WTC11 (cell line): ENCODE data around the gene PGBD5. TPM values are rescaled to one million over a fixed set of nuclear protein-coding genes. Genes with fewer than 3 reads are reported as not detected.

Experiments used
- ATAC-seq: fragments of 200-7000 bp; cut with Tn5 transposase; 2 replicates; pipeline ENCODE4 v1.10.0; 2021; ENCODE audit warnings: mild to moderate bottlenecking, moderate library complexity
- CTCF ChIA-PET: fragments of 300-600 bp; sonication (Branson Sonifier 250); formaldehyde crosslinking; loops from one replicate; lab custom pipeline; 2021; ENCODE audit warnings: antibody characterized with exemption; lab: Charles Lee
- POLR2A ChIA-PET: fragments of 350-600 bp; sonication (Branson Sonifier 250); formaldehyde crosslinking; loops from one replicate; lab custom pipeline; 2021; ENCODE audit warnings: antibody characterized with exemption; lab: Charles Lee
- DNase-seq: peaks from one replicate; pipeline ENCODE4 v3.0.0; 2021; ENCODE audit warnings: low spot score
- H3K27ac Mint-ChIP-seq: 2 replicates; pipeline ENCODE4 v1.8.0; 2021; ENCODE audit warnings: mixed read lengths
- H3K27me3 Mint-ChIP-seq: 2 replicates; pipeline ENCODE4 v1.8.0; 2021; ENCODE audit warnings: low read depth, mild to moderate bottlenecking, moderate library complexity, mixed read lengths
- H3K36me3 Mint-ChIP-seq: 2 replicates; pipeline ENCODE4 v1.8.0; 2021; ENCODE audit warnings: mixed read lengths
- H3K4me1 Mint-ChIP-seq: 2 replicates; pipeline ENCODE4 v1.8.0; 2022; ENCODE audit warnings: mixed read lengths
- H3K4me3 Mint-ChIP-seq: 2 replicates; pipeline ENCODE4 v1.8.0; 2021; ENCODE audit warnings: mild to moderate bottlenecking, moderate library complexity, mixed read lengths
- H3K9me3 Mint-ChIP-seq: 2 replicates; pipeline ENCODE4 v1.8.0; 2021; ENCODE audit warnings: mixed read lengths
- CREM ChIP-seq: sonication (generic); formaldehyde crosslinking; IDR thresholded peaks from 2 replicates; pipeline ENCODE4 v1.8.1; 2022; ENCODE audit warnings: mild to moderate bottlenecking, missing genetic modification reagents, moderate library complexity
- EMX1 ChIP-seq: fragments of 250-450 bp; sonication (Bioruptor Pico); IDR thresholded peaks from 2 replicates; pipeline ENCODE4 v1.8.0; 2021; ENCODE audit warnings: mild to moderate bottlenecking
- PRRX2 ChIP-seq: fragments of 250-450 bp; sonication (Bioruptor Pico); IDR thresholded peaks from 2 replicates; pipeline ENCODE4 v1.8.0; 2021; ENCODE audit warnings: mild to moderate bottlenecking
- SMAD3 ChIP-seq: sonication (generic); formaldehyde crosslinking; IDR thresholded peaks from 2 replicates; pipeline ENCODE4 v1.8.0; 2022; ENCODE audit warnings: missing genetic modification reagents, mild to moderate bottlenecking, borderline replicate concordance
- SP1 ChIP-seq: sonication (generic); formaldehyde crosslinking; conservative IDR thresholded peaks from 2 replicates; pipeline ENCODE4 v1.8.1; 2022; ENCODE audit warnings: missing genetic modification reagents
- TEAD4 ChIP-seq: sonication (generic); formaldehyde crosslinking; IDR thresholded peaks from 2 replicates; pipeline ENCODE4 v1.8.0; 2022; ENCODE audit warnings: mild to moderate bottlenecking, missing genetic modification reagents
- ZNF396 ChIP-seq: fragments of 250-450 bp; sonication (Bioruptor Pico); IDR thresholded peaks from 2 replicates; pipeline ENCODE4 v1.8.0; 2021; ENCODE audit warnings: mild to moderate bottlenecking, moderate library complexity, borderline replicate concordance
- ZNF423 ChIP-seq: fragments of 250-450 bp; sonication (Bioruptor Pico); IDR thresholded peaks from 2 replicates; pipeline ENCODE4 v2.1.2; 2022; ENCODE audit warnings: mild to moderate bottlenecking, moderate library complexity
- total RNA-seq: library from RNA; stranded (reverse); gene quantifications from 3 replicates; pipeline ENCODE4 v1.2.3, GENCODE V29; 2021
- TF ChIP-seq, protein P1 (sequence below): sonication (generic); formaldehyde crosslinking; IDR thresholded peaks from 2 replicates; pipeline ENCODE4 v1.8.1; 2023; ENCODE audit warnings: mild to moderate bottlenecking, missing genetic modification reagents, moderate library complexity
- TF ChIP-seq, protein P2 (sequence below): fragments of 250-450 bp; sonication (Bioruptor Pico); IDR thresholded peaks from 2 replicates; pipeline ENCODE4 v2.1.2; 2022; ENCODE audit warnings: mild to moderate bottlenecking, moderate library complexity
- TF ChIP-seq, protein P3 (sequence below): sonication (generic); formaldehyde crosslinking; conservative IDR thresholded peaks from 2 replicates; pipeline ENCODE4 v1.8.1; 2023; ENCODE audit warnings: mild to moderate bottlenecking, low read depth, missing genetic modification reagents, moderate library complexity
- TF ChIP-seq, protein P4 (sequence below): sonication (generic); formaldehyde crosslinking; IDR thresholded peaks from 2 replicates; pipeline ENCODE4 v1.8.0; 2022; ENCODE audit warnings: missing genetic modification reagents
- TF ChIP-seq, protein P5 (sequence below): fragments of 250-450 bp; sonication (Bioruptor Pico); IDR thresholded peaks from 2 replicates; pipeline ENCODE4 v1.9.0; 2021; ENCODE audit warnings: mild to moderate bottlenecking, borderline replicate concordance

Gene PGBD5
- total RNA-seq, 1 experiment from 2014 or later: 23.8 TPM

DNA sequence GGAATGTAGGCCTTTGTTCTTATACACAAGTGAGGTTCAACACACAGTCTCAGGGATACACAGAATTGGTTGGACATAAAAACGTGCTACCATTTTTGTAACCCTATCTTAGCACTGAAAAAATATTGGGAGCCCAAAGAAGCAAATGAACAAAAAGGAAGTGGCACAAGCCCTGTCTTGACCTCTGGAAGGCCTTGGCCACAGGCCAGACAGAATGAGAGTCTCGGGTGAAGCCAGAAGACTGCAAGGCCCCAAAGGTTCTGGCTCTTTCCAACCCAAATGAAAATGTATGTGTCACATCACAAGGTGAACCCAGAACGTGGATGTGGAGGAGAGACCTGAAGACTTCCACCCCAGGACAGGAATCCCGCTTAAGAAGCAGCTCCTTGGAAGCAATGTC lies 57.3 kb downstream of the PGBD5 start:
- H3K9me3 Mint-ChIP-seq: no peaks in the 10 kb centered on the region
- ATAC-seq (no peak), DNase-seq (no peak)
- H3K36me3 Mint-ChIP-seq: peaks cover 3% of the 10 kb centered on the region
- no peak overlapping the region for H3K27ac Mint-ChIP-seq
- TF ChIP-seq, protein P1, sequence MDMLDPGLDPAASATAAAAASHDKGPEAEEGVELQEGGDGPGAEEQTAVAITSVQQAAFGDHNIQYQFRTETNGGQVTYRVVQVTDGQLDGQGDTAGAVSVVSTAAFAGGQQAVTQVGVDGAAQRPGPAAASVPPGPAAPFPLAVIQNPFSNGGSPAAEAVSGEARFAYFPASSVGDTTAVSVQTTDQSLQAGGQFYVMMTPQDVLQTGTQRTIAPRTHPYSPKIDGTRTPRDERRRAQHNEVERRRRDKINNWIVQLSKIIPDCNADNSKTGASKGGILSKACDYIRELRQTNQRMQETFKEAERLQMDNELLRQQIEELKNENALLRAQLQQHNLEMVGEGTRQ (CRISPR knock-in tag): no peak
- TF ChIP-seq ZNF423: no peak
- no peak for TF ChIP-seq PRRX2 (CRISPR knock-in tag)
- TF ChIP-seq, protein P2, sequence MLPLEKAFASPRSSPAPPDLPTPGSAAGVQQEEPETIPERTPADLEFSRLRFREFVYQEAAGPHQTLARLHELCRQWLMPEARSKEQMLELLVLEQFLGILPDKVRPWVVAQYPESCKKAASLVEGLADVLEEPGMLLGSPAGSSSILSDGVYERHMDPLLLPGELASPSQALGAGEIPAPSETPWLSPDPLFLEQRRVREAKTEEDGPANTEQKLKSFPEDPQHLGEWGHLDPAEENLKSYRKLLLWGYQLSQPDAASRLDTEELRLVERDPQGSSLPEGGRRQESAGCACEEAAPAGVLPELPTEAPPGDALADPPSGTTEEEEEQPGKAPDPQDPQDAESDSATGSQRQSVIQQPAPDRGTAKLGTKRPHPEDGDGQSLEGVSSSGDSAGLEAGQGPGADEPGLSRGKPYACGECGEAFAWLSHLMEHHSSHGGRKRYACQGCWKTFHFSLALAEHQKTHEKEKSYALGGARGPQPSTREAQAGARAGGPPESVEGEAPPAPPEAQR (CRISPR knock-in tag): no peak
- TF ChIP-seq, protein P3, sequence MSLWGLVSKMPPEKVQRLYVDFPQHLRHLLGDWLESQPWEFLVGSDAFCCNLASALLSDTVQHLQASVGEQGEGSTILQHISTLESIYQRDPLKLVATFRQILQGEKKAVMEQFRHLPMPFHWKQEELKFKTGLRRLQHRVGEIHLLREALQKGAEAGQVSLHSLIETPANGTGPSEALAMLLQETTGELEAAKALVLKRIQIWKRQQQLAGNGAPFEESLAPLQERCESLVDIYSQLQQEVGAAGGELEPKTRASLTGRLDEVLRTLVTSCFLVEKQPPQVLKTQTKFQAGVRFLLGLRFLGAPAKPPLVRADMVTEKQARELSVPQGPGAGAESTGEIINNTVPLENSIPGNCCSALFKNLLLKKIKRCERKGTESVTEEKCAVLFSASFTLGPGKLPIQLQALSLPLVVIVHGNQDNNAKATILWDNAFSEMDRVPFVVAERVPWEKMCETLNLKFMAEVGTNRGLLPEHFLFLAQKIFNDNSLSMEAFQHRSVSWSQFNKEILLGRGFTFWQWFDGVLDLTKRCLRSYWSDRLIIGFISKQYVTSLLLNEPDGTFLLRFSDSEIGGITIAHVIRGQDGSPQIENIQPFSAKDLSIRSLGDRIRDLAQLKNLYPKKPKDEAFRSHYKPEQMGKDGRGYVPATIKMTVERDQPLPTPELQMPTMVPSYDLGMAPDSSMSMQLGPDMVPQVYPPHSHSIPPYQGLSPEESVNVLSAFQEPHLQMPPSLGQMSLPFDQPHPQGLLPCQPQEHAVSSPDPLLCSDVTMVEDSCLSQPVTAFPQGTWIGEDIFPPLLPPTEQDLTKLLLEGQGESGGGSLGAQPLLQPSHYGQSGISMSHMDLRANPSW (CRISPR knock-in tag): no peak
- TF ChIP-seq, protein P4, sequence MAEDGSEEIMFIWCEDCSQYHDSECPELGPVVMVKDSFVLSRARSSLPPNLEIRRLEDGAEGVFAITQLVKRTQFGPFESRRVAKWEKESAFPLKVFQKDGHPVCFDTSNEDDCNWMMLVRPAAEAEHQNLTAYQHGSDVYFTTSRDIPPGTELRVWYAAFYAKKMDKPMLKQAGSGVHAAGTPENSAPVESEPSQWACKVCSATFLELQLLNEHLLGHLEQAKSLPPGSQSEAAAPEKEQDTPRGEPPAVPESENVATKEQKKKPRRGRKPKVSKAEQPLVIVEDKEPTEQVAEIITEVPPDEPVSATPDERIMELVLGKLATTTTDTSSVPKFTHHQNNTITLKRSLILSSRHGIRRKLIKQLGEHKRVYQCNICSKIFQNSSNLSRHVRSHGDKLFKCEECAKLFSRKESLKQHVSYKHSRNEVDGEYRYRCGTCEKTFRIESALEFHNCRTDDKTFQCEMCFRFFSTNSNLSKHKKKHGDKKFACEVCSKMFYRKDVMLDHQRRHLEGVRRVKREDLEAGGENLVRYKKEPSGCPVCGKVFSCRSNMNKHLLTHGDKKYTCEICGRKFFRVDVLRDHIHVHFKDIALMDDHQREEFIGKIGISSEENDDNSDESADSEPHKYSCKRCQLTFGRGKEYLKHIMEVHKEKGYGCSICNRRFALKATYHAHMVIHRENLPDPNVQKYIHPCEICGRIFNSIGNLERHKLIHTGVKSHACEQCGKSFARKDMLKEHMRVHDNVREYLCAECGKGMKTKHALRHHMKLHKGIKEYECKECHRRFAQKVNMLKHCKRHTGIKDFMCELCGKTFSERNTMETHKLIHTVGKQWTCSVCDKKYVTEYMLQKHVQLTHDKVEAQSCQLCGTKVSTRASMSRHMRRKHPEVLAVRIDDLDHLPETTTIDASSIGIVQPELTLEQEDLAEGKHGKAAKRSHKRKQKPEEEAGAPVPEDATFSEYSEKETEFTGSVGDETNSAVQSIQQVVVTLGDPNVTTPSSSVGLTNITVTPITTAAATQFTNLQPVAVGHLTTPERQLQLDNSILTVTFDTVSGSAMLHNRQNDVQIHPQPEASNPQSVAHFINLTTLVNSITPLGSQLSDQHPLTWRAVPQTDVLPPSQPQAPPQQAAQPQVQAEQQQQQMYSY (CRISPR knock-in tag): no peak
- no peak for TF ChIP-seq SMAD3 (CRISPR knock-in tag)
- TF ChIP-seq SP1 (CRISPR knock-in tag): no peak
- TF ChIP-seq CREM (CRISPR knock-in tag): no peak
- TF ChIP-seq TEAD4 (CRISPR knock-in tag): no peak
- no peak for TF ChIP-seq EMX1 (CRISPR knock-in tag)
- no peak overlapping the region for H3K4me3 Mint-ChIP-seq
- CTCF ChIA-PET: no interaction called here
- POLR2A ChIA-PET: no interaction called here
- H3K4me1 Mint-ChIP-seq: peaks cover 24% of the 10 kb centered on the region
- no peaks in the 10 kb centered on the region for H3K27me3 Mint-ChIP-seq

DNA sequence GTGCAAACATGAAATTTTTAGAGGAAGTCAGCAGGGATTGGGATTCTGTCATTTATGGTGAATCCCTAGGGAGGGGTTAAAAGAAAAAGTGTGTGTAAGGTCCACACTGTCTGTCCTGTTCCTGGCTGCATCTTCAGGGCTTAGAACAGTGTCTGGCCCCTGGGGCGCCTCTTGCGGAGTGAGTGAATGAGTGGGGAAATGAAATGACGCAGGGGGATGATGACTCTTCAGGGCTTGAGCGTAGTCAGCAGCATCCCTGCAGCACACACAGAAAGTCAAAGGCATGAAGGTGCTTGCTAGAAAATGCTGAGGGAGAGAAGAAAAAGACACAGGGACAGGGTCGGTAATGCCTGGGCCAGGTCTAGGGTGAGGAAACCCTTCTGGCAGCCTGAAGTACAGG lies 57.8 kb downstream of the PGBD5 start:
- DNase-seq (no peak), ATAC-seq (no peak)
- Mint-ChIP-seq H3K27me3 (no peaks in the 10 kb centered on the region), H3K9me3 (no peaks in the 10 kb centered on the region), H3K4me1 (peaks cover 27% of the 10 kb centered on the region), H3K4me3 (no peak overlapping the region), H3K27ac (no peak overlapping the region; the same call in 1 of the 2 replicates), H3K36me3 (peaks cover 3% of the 10 kb centered on the region)
- CTCF ChIA-PET: no interaction called here
- TF ChIP-seq ZNF396 (CRISPR knock-in tag) (no peak), SMAD3 (CRISPR knock-in tag) (no peak)
- TF ChIP-seq, protein P5, sequence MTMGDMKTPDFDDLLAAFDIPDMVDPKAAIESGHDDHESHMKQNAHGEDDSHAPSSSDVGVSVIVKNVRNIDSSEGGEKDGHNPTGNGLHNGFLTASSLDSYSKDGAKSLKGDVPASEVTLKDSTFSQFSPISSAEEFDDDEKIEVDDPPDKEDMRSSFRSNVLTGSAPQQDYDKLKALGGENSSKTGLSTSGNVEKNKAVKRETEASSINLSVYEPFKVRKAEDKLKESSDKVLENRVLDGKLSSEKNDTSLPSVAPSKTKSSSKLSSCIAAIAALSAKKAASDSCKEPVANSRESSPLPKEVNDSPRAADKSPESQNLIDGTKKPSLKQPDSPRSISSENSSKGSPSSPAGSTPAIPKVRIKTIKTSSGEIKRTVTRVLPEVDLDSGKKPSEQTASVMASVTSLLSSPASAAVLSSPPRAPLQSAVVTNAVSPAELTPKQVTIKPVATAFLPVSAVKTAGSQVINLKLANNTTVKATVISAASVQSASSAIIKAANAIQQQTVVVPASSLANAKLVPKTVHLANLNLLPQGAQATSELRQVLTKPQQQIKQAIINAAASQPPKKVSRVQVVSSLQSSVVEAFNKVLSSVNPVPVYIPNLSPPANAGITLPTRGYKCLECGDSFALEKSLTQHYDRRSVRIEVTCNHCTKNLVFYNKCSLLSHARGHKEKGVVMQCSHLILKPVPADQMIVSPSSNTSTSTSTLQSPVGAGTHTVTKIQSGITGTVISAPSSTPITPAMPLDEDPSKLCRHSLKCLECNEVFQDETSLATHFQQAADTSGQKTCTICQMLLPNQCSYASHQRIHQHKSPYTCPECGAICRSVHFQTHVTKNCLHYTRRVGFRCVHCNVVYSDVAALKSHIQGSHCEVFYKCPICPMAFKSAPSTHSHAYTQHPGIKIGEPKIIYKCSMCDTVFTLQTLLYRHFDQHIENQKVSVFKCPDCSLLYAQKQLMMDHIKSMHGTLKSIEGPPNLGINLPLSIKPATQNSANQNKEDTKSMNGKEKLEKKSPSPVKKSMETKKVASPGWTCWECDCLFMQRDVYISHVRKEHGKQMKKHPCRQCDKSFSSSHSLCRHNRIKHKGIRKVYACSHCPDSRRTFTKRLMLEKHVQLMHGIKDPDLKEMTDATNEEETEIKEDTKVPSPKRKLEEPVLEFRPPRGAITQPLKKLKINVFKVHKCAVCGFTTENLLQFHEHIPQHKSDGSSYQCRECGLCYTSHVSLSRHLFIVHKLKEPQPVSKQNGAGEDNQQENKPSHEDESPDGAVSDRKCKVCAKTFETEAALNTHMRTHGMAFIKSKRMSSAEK: no peak
- POLR2A ChIA-PET: no interaction called here
